Panc1 (cell line): ENCODE measurements around the gene RAPGEFL1. TPM values are rescaled to one million over a fixed set of nuclear protein-coding genes. Genes with fewer than 3 reads are reported as not detected.
"Not testable (repeated sequence)": the region's sequence is repeated elsewhere in the genome, so short reads cannot be mapped to it uniquely, and the experiment has no call there.

ENCODE experiments used
- ATAC-seq: fragments of 200-7000 bp; cut with Tn5 transposase; 2 replicates; pipeline ENCODE4 v1.9.1; 2020; ENCODE audit warnings: mild to moderate bottlenecking, moderate library complexity
- BruUV-seq: library from RNA; stranded (reverse); fragments of 400-500 nt; replicated peaks from 2 replicates; lab custom pipeline; 2021; lab: Mats Ljungman, UMichigan
- CTCF ChIA-PET: fragments of 300-600 bp; sonication (Branson Sonifier 250); formaldehyde crosslinking; loops from one replicate; lab custom pipeline; 2022; ENCODE audit warnings: antibody characterized with exemption; lab: Charles Lee
- POLR2A ChIA-PET: fragments of 300-600 bp; sonication (Branson Sonifier 250); formaldehyde crosslinking; loops from one replicate; lab custom pipeline; 2022; ENCODE audit warnings: antibody characterized with exemption; lab: Charles Lee
- DNase-seq: peaks from one replicate; pipeline ENCODE4 v3.0.0-alpha.2; 2010; ENCODE audit warnings: low read depth, low spot score
- H3K27ac ChIP-seq: 2 replicates; pipeline ENCODE4 v1.5.1; 2011; ENCODE audit warnings: mild to moderate bottlenecking, low read length, inconsistent platforms
- H3K27me3 ChIP-seq: fragments of 200-500 bp; sonication (Bioruptor generic); 2 replicates; pipeline ENCODE4 v1.6.0; 2014; ENCODE audit warnings: low read length, inconsistent platforms; ENCODE audit not compliant: control insufficient read depth, insufficient read depth
- H3K36me3 ChIP-seq: fragments of 200-500 bp; sonication (Bioruptor generic); 2 replicates; pipeline ENCODE4 v1.5.1; 2014; ENCODE audit warnings: inconsistent platforms, mild to moderate bottlenecking, low read length, moderate library complexity; ENCODE audit not compliant: control insufficient read depth, insufficient read depth
- H3K4me1 ChIP-seq: 2 replicates; pipeline ENCODE4 v1.5.1; 2011; ENCODE audit warnings: inconsistent platforms, mild to moderate bottlenecking, low read length, moderate library complexity; ENCODE audit not compliant: control insufficient read depth, insufficient read depth
- H3K4me3 ChIP-seq, 2 experiments: 2 replicates each; pipeline ENCODE4 v1.5.1; 2011 to 2012; ENCODE audit warnings: low read depth in 2 of 2, low read length in 2 of 2, mild to moderate bottlenecking in 2 of 2, inconsistent platforms in 1 of 2, moderate library complexity in 1 of 2
- H3K9me3 ChIP-seq: fragments of 200-500 bp; sonication (Bioruptor generic); 2 replicates; pipeline ENCODE4 v1.5.1; 2014; ENCODE audit warnings: low read depth, mild to moderate bottlenecking, inconsistent platforms, low read length, moderate library complexity; ENCODE audit not compliant: control insufficient read depth, insufficient read depth
- CTCF ChIP-seq: fragments of 450-650 bp; IDR thresholded peaks from 2 replicates; pipeline ENCODE4 v1.5.1; 2017; ENCODE audit warnings: mild to moderate bottlenecking
- POLR2AphosphoS5 ChIP-seq: IDR thresholded peaks from 2 replicates; pipeline ENCODE4 v1.6.1; 2012; ENCODE audit warnings: mild to moderate bottlenecking, low read depth, low read length, moderate library complexity
- REST ChIP-seq, 2 experiments: IDR thresholded peaks; 2 replicates each; pipeline ENCODE4 v1.6.1; 2011 to 2012; ENCODE audit warnings: low read depth in 2 of 2, control low read depth in 1 of 2, low read length in 1 of 2, mild to moderate bottlenecking in 1 of 2, moderate library complexity in 1 of 2; ENCODE audit not compliant: insufficient read depth in 1 of 2
- SIN3A ChIP-seq: IDR thresholded peaks from 2 replicates; pipeline ENCODE4 v1.6.1; 2012; ENCODE audit warnings: low read depth, mild to moderate bottlenecking, low read length, moderate library complexity, borderline replicate concordance; ENCODE audit not compliant: insufficient read depth
- TCF7L2 ChIP-seq: IDR thresholded peaks from 2 replicates; pipeline ENCODE4 v1.6.1; 2011; ENCODE audit warnings: mild to moderate bottlenecking, low read depth, low read length, inconsistent platforms
- in situ Hi-C: cut with HindIII; loops from 2 replicates; pipeline ENCODE4 v1.10.0; 2016; ENCODE audit warnings: low sequenced_read_pairs, low pct_unique_long_range_greater_than_20kb
- intact Hi-C: fragments of 100-400 bp; cut with micrococcal nuclease; formaldehyde crosslinking; loops from one replicate; pipeline ENCODE4 v1.10.0; 2022; ENCODE audit not compliant: unreplicated experiment
- total RNA-seq: library from RNA; stranded (reverse); gene quantifications from one replicate; pipeline ENCODE4 v1.2.1, GENCODE V29; 2021; ENCODE audit not compliant: unreplicated experiment

The RAPGEFL1 gene
- total RNA-seq, 1 experiment from 2014 or later, result 6.5 TPM

GRCh38 chr17:40198576-40198975 is 21.3 kb downstream of the RAPGEFL1 start:
- Histone ChIP-seq H3K9me3 (no peaks in the 10 kb centered on the region), H3K36me3 (no peaks in the 10 kb centered on the region), H3K27me3 (no peaks in the 10 kb centered on the region), H3K27ac (no peak overlapping the region), H3K4me1 (0 out of 2 replicates have a peak, but pooled peaks cover 2% of the 10 kb centered on the region), H3K4me3 (peak overlapping the region in 1 of 2 experiments; percentile 17; a peak in 1 of 4 replicates)
- in situ Hi-C loops, result no loop called here
- DNase-seq (no peak), ATAC-seq (no peak)
- intact Hi-C loops, result no loop called here
- no peak for TF ChIP-seq CTCF
- TF ChIP-seq POLR2AphosphoS5, result no peak
- no peak for TF ChIP-seq REST (IDR thresholded peaks at IDR 0.05; ENCODE audit: insufficient read depth in 1 of 2, low read depth in 2 of 2, low read length in 1 of 2)
- TF ChIP-seq SIN3A, result no peak
- no peak for TF ChIP-seq TCF7L2
- no TSS peak for BruUV-seq
- POLR2A ChIA-PET, result interaction anchor here (0.6 to 0.7 kb wide), 3 partner anchors 58 to 280 kb away, joined by 6 to 7 read pairs (median 6); partner anchors contain the start of genes CASC3 and GSDMB
- CTCF ChIA-PET, result interaction anchor here (0.6 kb wide), 1 partner anchor 9 kb away, joined by 6 read pairs; no protein-coding TSS in a partner anchor

GRCh38 chr17:40203131-40203530 is 25.9 kb downstream of the RAPGEFL1 start:
- in situ Hi-C loops (no loop called here), intact Hi-C loops (no loop called here)
- TF ChIP-seq REST (IDR thresholded peaks at IDR 0.05; ENCODE audit: insufficient read depth in 1 of 2, low read depth in 2 of 2, low read length in 1 of 2) (no peak), TCF7L2 (no peak), CTCF (no peak), SIN3A (no peak), POLR2AphosphoS5 (no peak)
- no peak for DNase-seq
- H3K27me3 ChIP-seq, result no peaks in the 10 kb centered on the region
- no peak overlapping the region for H3K27ac ChIP-seq
- BruUV-seq, result no TSS peak
- no peak for ATAC-seq
- H3K9me3 ChIP-seq, result no peaks in the 10 kb centered on the region
- ChIA-PET POLR2A (no interaction called here), CTCF (interaction anchor here (0.6 to 1.6 kb wide), 2 partner anchors 16 to 172 kb away, joined by 3 to 8 read pairs; partner anchors contain the start of gene WIPF2)
- H3K4me3 ChIP-seq, result no peak overlapping the region
- no peaks in the 10 kb centered on the region for H3K36me3 ChIP-seq
- no peaks in the 10 kb centered on the region for H3K4me1 ChIP-seq

GRCh38 chr17:40206193-40206592 is 28.9 kb downstream of the RAPGEFL1 start:
- H3K4me3 ChIP-seq, DNase-seq, H3K27me3 ChIP-seq, H3K9me3 ChIP-seq, H3K4me1 ChIP-seq, in situ Hi-C loops, POLR2A ChIA-PET, ATAC-seq, intact Hi-C loops, H3K36me3 ChIP-seq, H3K27ac ChIP-seq, CTCF ChIA-PET, BruUV-seq: not testable (repeated sequence)
